H9 (cell line): ENCODE measurements around the gene TBP. TPM values are rescaled to one million over a fixed set of nuclear protein-coding genes. Genes with fewer than 3 reads are reported as not detected.

Experiments
- DNase-seq: peaks from one replicate; pipeline ENCODE4 v3.0.0-alpha.2; 2017
- H2AFZ ChIP-seq: one replicate; pipeline ENCODE4 v1.6.1; 2013; ENCODE audit warnings: mild to moderate bottlenecking, low read length, control low read depth, moderate library complexity
- H2AK5ac ChIP-seq: 2 replicates; pipeline ENCODE4 v1.6.1; 2013; ENCODE audit warnings: low read length, control low read depth, mixed read lengths; ENCODE audit not compliant: insufficient read length
- H2BK120ac ChIP-seq: one replicate; pipeline ENCODE4 v1.6.1; 2013; ENCODE audit warnings: low read depth, mild to moderate bottlenecking, low read length, control low read depth, inconsistent platforms; ENCODE audit not compliant: poor library complexity, severe bottlenecking
- H2BK12ac ChIP-seq: 2 replicates; pipeline ENCODE4 v1.6.1; 2013; ENCODE audit warnings: low read length, control low read depth, mixed read lengths, low read depth; ENCODE audit not compliant: insufficient read length
- H2BK15ac ChIP-seq: 2 replicates; pipeline ENCODE4 v1.6.1; 2013; ENCODE audit warnings: low read depth, low read length, control low read depth
- H2BK20ac ChIP-seq: one replicate; pipeline ENCODE4 v1.6.1; 2013; ENCODE audit warnings: low read depth, mild to moderate bottlenecking, low read length, control low read depth, inconsistent platforms; ENCODE audit not compliant: poor library complexity, severe bottlenecking
- H2BK5ac ChIP-seq: 2 replicates; pipeline ENCODE4 v1.6.1; 2013; ENCODE audit warnings: low read length, control low read depth, mixed read lengths; ENCODE audit not compliant: insufficient read length
- H3K14ac ChIP-seq: 2 replicates; pipeline ENCODE4 v1.6.1; 2013; ENCODE audit warnings: low read length, control low read depth; ENCODE audit not compliant: insufficient read depth
- H3K18ac ChIP-seq: 2 replicates; pipeline ENCODE4 v1.6.1; 2013; ENCODE audit warnings: low read depth, mild to moderate bottlenecking, mixed read lengths, low read length, control low read depth; ENCODE audit not compliant: insufficient read length
- H3K23ac ChIP-seq: 2 replicates; pipeline ENCODE4 v1.6.1; 2013; ENCODE audit warnings: low read length, control low read depth, mixed read lengths, low read depth; ENCODE audit not compliant: insufficient read length
- H3K23me2 ChIP-seq: 2 replicates; pipeline ENCODE4 v1.6.1; 2013; ENCODE audit warnings: low read depth, mild to moderate bottlenecking, mixed read lengths, low read length, control low read depth; ENCODE audit not compliant: insufficient read length, poor library complexity, severe bottlenecking
- H3K27ac ChIP-seq: 2 replicates; pipeline ENCODE4 v1.5.1; 2013; ENCODE audit warnings: low read length, control low read depth, mixed read lengths, low read depth; ENCODE audit not compliant: insufficient read length
- H3K27me3 ChIP-seq: 2 replicates; pipeline ENCODE4 v1.6.1; 2013; ENCODE audit warnings: low read length, control low read depth, inconsistent platforms; ENCODE audit not compliant: insufficient read depth
- H3K4ac ChIP-seq: 2 replicates; pipeline ENCODE4 v1.6.1; 2013; ENCODE audit warnings: low read depth, mild to moderate bottlenecking, control low read depth, inconsistent platforms, low read length, moderate library complexity
- H3K4me1 ChIP-seq: 2 replicates; pipeline ENCODE4 v1.6.1; 2013; ENCODE audit warnings: low read length, control low read depth, inconsistent platforms; ENCODE audit not compliant: insufficient read depth
- H3K4me2 ChIP-seq: 2 replicates; pipeline ENCODE4 v1.6.1; 2013; ENCODE audit warnings: low read length, control low read depth, mixed read lengths; ENCODE audit not compliant: insufficient read length, insufficient read depth
- H3K56ac ChIP-seq: 2 replicates; pipeline ENCODE4 v1.6.1; 2013; ENCODE audit warnings: low read depth, mild to moderate bottlenecking, mixed read lengths, low read length, control low read depth; ENCODE audit not compliant: insufficient read length
- H3K79me1 ChIP-seq: 2 replicates; pipeline ENCODE4 v1.6.1; 2013; ENCODE audit warnings: low read depth, mild to moderate bottlenecking, moderate library complexity, low read length, control low read depth, inconsistent platforms; ENCODE audit not compliant: insufficient read depth, poor library complexity, severe bottlenecking
- H3K79me2 ChIP-seq: 2 replicates; pipeline ENCODE4 v1.6.1; 2013; ENCODE audit warnings: low read length, control low read depth, inconsistent platforms; ENCODE audit not compliant: insufficient read depth
- H3K9ac ChIP-seq: 2 replicates; pipeline ENCODE4 v1.6.1; 2013; ENCODE audit warnings: low read length, control low read depth, mixed read lengths; ENCODE audit not compliant: insufficient read length; ENCODE audit errors: extremely low read depth
- H3K9me3 ChIP-seq: one replicate; pipeline ENCODE4 v1.6.1; 2013; ENCODE audit warnings: low read depth, low read length, inconsistent platforms; ENCODE audit not compliant: control insufficient read depth
- H3T11ph ChIP-seq: one replicate; pipeline ENCODE4 v1.6.1; 2013; ENCODE audit warnings: mild to moderate bottlenecking, low read length, control low read depth, inconsistent platforms
- H4K20me1 ChIP-seq: one replicate; pipeline ENCODE4 v1.6.1; 2013; ENCODE audit not compliant: control insufficient read depth, insufficient read length, insufficient read depth
- H4K5ac ChIP-seq: 2 replicates; pipeline ENCODE4 v1.6.1; 2013; ENCODE audit warnings: low read depth, mild to moderate bottlenecking, mixed read lengths, low read length, control low read depth; ENCODE audit not compliant: insufficient read length
- H4K8ac ChIP-seq: replicated peaks from 2 replicates; pipeline ENCODE4 v1.6.1; 2013; ENCODE audit warnings: low read length, control low read depth, mixed read lengths, low read depth; ENCODE audit not compliant: insufficient read length
- H4K91ac ChIP-seq: 2 replicates; pipeline ENCODE4 v1.6.1; 2013; ENCODE audit warnings: low read depth, mild to moderate bottlenecking, moderate library complexity, mixed read lengths, low read length, control low read depth; ENCODE audit not compliant: insufficient read length
- H3K27ac Mint-ChIP-seq, 3 experiments: 2 replicates in 2 of 3; 3 replicates in 1 of 3; pipeline ENCODE4 v1.8.0; 2020 to 2021; ENCODE audit warnings: mixed read lengths in 3 of 3, mild to moderate bottlenecking in 1 of 3, moderate library complexity in 1 of 3
- H3K27me3 Mint-ChIP-seq: 2 replicates; pipeline ENCODE4 v1.8.0; 2021; ENCODE audit warnings: low read depth, mild to moderate bottlenecking, moderate library complexity, mixed read lengths
- H3K36me3 Mint-ChIP-seq, 3 experiments: 2 replicates in 2 of 3; 3 replicates in 1 of 3; pipeline ENCODE4 v1.8.0; 2020 to 2021; ENCODE audit warnings: low read depth in 3 of 3, mixed read lengths in 3 of 3; ENCODE audit not compliant: insufficient read depth in 1 of 3
- H3K4me1 Mint-ChIP-seq, 2 experiments: 2 replicates each; pipeline ENCODE4 v1.8.0; 2020; ENCODE audit warnings: mixed read lengths in 2 of 2
- H3K4me3 Mint-ChIP-seq, 2 experiments: 2 replicates in 1 of 2; 3 replicates in 1 of 2; pipeline ENCODE4 v1.8.0; 2020 to 2021; ENCODE audit warnings: mild to moderate bottlenecking in 2 of 2, mixed read lengths in 2 of 2, moderate library complexity in 1 of 2
- H3K9me3 Mint-ChIP-seq, 2 experiments: 2 replicates in 1 of 2; 3 replicates in 1 of 2; pipeline ENCODE4 v1.8.0; 2020; ENCODE audit warnings: mild to moderate bottlenecking in 2 of 2, mixed read lengths in 2 of 2, moderate library complexity in 1 of 2
- CTCF ChIP-seq: fragments of 200-600 bp; sonication (generic); conservative IDR thresholded peaks from 3 replicates; pipeline ENCODE4 v1.8.0; 2021; ENCODE audit warnings: antibody characterized with exemption, mild to moderate bottlenecking
- WGBS: extraction: QIAGEN DNeasy Blood & Tissue Kit; methylation state at CpG from one replicate; pipeline ENCODE4 v1.1.7; 2013; ENCODE audit warnings: missing lambda C conversion rate, low lambda C conversion rate, mixed read lengths; ENCODE audit not compliant: insufficient read length; ENCODE audit errors: extremely low coverage; 5-methylcytosine and 5-hydroxymethylcytosine counted together
- total RNA-seq: library from RNA; stranded (reverse); gene quantifications from 2 replicates; pipeline ENCODE4 v1.2.1, GENCODE V29; 2021

The TBP gene
- total RNA-seq, 1 experiment from 2014 or later = 22.6 TPM

DNA sequence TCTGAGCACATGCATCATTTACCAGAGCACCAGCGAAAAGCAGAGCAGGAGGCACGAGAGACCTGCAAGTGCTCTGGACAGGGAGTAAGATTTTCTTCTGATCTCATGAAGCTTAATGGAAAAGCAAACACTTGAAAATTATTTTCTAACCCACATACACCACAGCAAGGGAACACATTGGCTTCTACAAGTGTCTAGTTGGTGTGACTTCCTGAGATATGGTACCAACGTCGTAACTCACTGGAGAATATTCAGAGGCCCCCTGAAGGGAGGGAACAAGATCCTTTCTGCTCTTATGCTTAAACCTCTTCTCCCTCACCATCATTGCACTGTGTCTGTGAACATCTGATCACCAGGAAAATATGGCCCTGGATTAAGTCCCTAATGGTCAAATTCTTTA is 49.7 kb upstream of the TBP start:
- no peak overlapping the region for H2BK5ac ChIP-seq
- no peak overlapping the region for H4K8ac ChIP-seq
- H2AK5ac ChIP-seq = no peak overlapping the region
- H3K4me1 ChIP-seq = no peaks in the 10 kb centered on the region
- Mint-ChIP-seq H3K27me3 (peaks cover 50% of the 10 kb centered on the region), H3K4me3 (no peak overlapping the region), H3K36me3 (peaks cover 1 to 22% (median 13%) of the 10 kb centered on the region in 3 experiments; a peak in 6 of 7 replicates), H3K27ac (no peak overlapping the region), H3K4me1 (peaks cover 0 to 6% of the 10 kb centered on the region in 2 experiments; a peak in 3 of 4 replicates), H3K9me3 (peaks cover 23 to 28% of the 10 kb centered on the region in 2 experiments)
- DNase-seq = no peak
- no peak overlapping the region for H2BK20ac ChIP-seq
- WGBS = no CpG with 5 or more reads among the region's 4 CpGs
- H2BK120ac ChIP-seq = no peak overlapping the region
- no peak overlapping the region for H4K91ac ChIP-seq
- no peaks in the 10 kb centered on the region for H3K9me3 ChIP-seq
- no peak overlapping the region for H4K5ac ChIP-seq
- no peak overlapping the region for H3K4ac ChIP-seq
- no peak overlapping the region for H3K23ac ChIP-seq
- no peak overlapping the region for H3T11ph ChIP-seq
- no peak overlapping the region for H3K14ac ChIP-seq
- H3K4me2 ChIP-seq = no peak overlapping the region
- no peak overlapping the region for H3K27ac ChIP-seq
- no peaks in the 10 kb centered on the region; the same call in 1 of the 2 replicates for H3K27me3 ChIP-seq
- no peak overlapping the region for H3K18ac ChIP-seq
- H3K79me2 ChIP-seq = no peaks in the 10 kb centered on the region
- TF ChIP-seq CTCF = no peak
- H2BK15ac ChIP-seq = no peak overlapping the region
- no peak overlapping the region for H3K56ac ChIP-seq
- no peaks in the 10 kb centered on the region for H4K20me1 ChIP-seq
- no peak overlapping the region for H2AFZ ChIP-seq
- H3K79me1 ChIP-seq = no peaks in the 10 kb centered on the region
- H3K23me2 ChIP-seq = no peaks in the 10 kb centered on the region
- no peak overlapping the region for H3K9ac ChIP-seq
- no peak overlapping the region for H2BK12ac ChIP-seq
